NCI-H1092 (cell line): ENCODE measurements around the gene PAX2.

Experiments used
- DNase-seq: peaks from one replicate; lab custom pipeline; 2025; lab: John Stamatoyannopoulos, UW

The PAX2 gene

DNA sequence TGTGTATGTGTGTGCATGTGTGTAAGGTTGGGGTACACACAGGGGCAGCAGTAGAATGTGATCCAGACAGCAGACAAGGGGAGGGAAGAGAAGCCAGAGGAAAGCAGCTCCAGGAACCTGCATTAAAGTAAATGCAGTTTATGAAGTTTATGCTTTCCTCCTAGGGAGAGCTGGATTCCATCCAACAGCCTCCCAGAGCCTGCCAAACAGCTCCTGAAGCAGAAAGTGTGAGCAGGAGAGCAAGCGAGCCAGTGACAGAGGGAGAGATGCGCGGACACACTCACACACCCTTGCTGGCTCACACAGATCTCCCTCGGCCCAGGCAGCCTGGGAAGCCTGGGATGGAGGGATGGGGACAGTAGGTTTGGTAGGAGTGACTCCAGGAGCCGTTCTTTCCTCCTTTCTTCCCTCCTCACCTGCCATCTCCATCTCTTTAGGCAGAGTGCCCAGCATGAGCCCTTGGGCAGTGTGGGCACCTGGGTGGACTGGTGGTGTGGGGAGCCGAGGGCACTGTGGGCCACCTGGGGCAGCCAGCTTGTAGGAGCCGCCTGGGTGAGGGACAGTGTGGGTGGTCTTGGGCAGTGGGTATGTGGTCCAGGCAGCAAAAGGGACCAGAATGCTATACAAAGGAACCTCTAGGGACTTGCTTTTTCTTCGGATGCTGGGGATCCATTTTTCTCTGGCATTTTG is 46.1 kb downstream of the PAX2 start:
- no peak for DNase-seq

GRCh38 chr10:100792574-100792973 is 47.2 kb downstream of the PAX2 start:
- no peak for DNase-seq

GRCh38 chr10:100793055-100793454 is 47.7 kb downstream of the PAX2 start:
- no peak for DNase-seq

DNA sequence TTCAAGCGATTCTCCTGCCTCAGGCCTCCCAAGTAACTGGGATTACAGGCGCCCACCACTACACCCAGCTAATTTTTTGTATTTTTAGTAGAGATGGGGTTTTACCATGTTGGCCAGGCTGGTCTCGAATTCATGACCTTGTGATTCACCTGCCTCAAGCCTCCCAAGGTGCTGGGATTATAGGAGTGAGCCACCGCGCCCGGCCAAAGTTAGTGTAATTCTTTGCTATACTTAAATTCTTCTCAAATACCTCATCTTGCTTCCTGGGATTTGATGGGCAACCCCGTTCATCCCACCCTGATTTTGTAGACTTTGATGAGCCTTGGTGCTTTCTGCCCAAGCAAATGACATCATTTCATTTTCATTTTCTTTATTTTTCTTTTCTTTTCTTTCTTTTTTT is 54.5 kb downstream of the PAX2 start:
- DNase-seq = no peak

DNA sequence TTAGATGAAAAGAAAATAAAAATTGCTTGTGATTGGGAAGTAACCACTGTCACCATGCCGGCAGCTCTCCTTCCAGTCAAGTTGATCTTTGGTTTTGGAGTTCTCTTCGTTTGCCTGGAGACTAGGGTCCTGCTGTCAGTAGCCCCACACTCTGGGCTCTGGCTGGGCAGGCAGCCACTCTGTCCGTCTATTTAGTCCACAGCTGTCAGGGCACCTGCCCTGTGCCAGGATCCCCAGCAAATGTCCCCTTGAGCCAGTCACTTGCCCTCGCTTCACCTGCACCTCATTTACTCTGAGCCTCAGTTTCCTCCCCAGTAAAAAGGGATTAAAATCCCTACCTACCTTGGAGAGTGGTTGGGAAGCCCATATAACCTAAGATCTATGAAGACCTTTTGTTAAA is 55.5 kb downstream of the PAX2 start:
- DNase-seq = no peak

- DNase-seq = no peak
Measured at GRCh38 chr10:100802196-100802595, 56.8 kb downstream of the PAX2 start.

DNA sequence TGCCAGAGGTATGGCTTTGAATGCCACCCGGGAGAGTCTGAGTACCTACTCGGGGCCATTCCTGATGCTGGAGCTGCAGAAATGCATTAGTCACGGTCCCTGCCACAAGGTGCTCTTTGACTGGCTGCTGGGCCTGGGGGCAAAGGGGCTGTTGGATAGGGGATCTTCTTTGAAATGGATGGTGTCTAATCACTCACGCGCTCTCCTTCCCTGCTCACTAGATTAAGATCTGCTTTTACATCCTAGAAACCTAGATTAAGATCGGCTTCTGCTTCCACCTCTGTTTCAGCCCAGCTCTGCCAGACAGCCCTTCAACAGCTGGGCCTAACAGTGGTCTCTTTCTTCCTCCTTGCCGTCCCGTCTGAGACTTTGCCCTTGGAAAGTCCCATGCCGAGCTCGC is 57.2 kb downstream of the PAX2 start:
- no peak for DNase-seq

GRCh38 chr10:100803492-100803891 is 58.1 kb downstream of the PAX2 start:
- no peak for DNase-seq

- DNase-seq = no peak
Measured at GRCh38 chr10:100803908-100804307, 58.5 kb downstream of the PAX2 start.

GRCh38 chr10:100805543-100806355 is 60.4 kb downstream of the PAX2 start:
- DNase-seq = no peak

DNA sequence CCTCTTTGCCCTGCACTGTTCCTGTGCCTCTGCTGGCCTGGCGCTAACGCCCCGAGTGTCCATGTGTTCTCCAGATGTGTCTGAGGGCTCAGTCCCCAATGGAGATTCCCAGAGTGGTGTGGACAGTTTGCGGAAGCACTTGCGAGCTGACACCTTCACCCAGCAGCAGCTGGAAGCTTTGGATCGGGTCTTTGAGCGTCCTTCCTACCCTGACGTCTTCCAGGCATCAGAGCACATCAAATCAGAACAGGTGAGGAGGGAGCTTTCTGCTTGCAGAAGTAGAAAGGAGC is 60.9 kb downstream of the PAX2 start:
- DNase-seq = no peak

DNA sequence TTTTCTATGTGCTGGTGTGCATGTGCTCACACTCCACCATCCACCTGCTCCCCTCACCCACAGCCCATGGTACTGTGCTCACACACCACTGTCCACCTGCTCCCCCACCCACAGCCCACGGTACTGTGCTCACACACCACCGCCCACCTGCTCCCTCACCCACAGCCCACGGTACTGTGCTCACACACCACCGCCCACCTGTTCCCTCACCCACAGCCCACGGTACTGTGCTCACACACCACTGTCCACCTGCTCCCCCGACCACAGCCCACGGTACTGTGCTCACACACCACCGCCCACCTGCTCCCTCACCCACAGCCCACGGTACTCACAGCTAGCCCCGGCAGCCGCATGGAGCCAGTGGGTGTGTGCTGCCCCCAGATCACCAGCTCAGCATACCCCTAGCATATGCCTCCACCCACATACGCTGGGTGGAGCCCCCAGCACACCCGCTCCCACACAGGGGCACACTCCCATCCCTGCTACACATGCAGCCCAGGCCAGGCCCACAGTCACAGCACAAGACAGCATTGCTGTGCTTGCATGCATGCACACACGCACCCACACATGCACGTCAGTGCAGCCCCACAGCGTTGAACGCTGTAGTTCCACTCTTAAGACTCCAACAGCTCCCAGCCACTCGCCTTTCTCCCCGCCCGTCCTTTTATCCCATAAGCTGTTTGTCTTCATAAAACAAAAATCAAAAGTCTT is 62.0 kb downstream of the PAX2 start:
- no peak for DNase-seq

GRCh38 chr10:100808876-100809275 is 63.5 kb downstream of the PAX2 start:
- DNase-seq = no peak

GRCh38 chr10:100810091-100810834 is 64.9 kb downstream of the PAX2 start:
- no peak for DNase-seq

- no peak for DNase-seq
Measured at GRCh38 chr10:100810835-100811116, 65.4 kb downstream of the PAX2 start.

DNA sequence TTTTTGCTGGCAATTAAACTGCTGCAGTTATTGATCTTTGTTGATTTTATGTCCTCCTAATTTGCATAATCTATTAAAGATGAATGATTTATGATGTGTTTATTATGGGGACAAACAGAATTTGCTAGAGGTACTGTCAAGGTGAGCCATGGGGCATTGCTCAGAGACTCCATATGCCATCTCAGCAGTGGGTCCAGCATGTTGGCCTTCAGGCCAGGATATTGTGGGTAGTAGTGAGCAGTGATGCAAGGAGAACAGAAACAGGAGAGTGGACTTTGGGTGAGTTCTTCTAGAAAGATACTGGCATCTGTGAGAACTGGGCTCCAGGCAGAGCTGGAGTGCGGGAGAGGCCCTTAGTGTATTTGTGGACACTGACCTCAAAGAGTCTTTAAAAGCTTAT is 65.9 kb downstream of the PAX2 start:
- DNase-seq = no peak

DNA sequence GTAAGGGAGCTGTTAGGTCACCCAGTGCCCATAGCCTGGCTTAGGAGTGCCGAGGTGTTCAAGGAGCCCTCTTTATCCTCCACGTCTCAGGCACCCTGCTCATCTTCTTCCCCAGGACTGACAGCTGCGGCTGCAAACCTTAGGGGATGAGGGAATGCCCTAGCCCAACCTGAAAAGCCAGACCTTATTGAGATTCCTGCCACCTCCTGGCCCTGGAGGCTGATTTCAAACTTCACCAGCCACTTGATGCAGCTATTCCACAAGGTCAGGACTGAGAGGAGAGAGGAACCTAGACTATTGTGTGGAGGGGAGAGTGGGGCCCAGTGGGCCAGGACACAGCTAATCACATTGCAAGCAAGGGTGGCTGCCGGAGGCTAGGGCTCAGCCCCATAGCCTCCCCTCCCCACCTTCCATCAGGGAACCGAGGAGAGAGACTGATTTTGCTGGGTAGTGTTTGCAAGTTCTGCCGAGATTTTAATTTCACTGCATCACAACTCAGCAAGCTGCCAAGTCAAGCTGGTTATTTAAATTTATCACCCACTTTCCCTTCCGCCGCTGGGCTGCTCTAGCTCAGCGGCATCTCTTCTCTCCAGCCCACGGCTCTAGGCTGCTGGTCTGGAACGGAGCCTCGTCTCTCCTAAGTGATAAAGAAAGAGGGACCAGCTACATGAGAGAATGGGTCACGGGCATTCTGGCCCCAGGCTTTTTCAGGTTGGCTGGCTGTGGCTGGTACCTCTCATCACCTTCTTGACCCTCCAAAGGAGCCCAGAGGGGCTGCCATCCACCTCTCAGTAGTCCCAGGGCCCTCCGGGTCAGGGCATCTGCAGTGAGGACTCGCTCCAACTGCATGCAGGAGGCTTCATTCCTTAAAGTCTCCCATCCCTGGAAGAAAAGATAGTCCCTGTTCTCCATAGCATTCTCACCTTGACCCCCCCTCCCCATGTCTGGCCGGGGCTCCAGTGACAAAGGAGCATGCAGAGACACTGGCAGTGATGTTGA is 66.7 kb downstream of the PAX2 start:
- no peak for DNase-seq

DNA sequence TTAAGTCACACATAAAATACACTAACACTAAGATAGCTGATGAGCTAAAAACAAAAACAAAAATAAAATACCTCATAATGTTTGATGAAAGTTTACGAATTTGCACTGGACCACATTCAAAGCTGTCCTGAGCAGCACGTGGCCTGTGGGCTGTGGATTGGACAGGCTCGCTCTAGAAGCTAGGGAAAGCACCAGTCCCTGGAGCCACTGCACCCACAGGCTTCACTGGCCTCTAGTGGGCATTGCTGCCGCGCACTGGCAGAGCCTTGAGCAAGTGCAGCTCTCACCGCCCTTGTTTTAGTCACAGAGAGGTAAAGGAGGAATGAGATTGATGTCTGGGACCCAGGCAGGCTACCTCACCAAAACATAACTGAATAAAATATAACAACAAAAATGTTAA is 67.6 kb downstream of the PAX2 start:
- DNase-seq = no peak

DNA sequence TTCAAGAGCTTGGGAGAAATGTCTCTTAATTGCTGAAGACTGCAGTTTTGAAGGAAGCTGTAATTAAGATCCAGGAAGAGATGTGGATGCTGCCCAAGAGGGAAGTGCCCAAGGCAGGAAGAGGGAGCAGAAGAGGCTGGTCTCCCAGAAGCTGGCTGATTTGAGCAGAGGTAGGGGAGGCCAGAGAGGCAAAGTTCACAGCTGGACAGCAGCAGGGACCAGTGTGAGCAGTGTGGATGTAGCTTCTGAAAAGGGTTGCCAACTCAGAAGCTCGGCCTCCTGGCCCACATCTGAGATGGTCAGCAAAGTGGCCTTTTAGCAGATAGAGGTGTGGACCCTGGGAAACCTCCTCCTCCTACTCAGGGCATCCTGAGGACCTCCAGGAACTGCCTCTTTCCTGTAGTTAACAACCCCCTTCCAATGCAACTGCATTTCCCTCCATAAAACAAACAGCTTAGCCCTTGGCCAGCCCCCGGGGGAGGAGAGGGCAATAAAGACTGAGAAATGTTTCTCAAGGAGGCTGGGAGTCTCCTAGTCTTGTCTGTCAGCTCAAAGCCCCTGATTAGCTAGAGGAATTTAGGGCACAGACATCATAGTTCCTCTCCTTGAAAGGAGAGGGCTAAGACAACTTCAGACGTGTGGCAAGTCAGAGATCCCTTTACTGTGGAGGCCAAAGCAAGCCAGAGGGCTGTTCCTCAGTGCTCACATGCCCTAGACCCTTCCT is 69.5 kb downstream of the PAX2 start:
- no peak for DNase-seq

DNA sequence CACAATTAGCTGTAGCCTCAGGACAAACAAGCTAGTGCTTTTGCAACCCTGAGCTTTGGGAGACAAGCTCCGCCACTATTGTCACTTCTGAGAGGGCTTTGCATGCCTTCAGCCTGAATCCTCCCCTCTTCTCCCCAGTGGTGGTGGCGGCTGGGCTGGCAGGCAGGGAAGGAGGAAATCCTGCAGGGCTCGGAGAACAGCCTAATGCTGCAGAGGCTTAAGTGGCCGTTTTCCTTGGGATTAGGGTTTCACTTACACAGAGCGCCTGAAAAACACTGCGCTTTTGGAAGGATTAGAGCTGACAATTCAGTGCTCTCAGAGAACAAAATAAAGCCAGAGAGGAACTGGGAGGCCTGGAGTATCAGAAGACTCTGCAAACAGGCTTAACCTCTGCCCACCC is 71.3 kb downstream of the PAX2 start:
- no peak for DNase-seq

DNA sequence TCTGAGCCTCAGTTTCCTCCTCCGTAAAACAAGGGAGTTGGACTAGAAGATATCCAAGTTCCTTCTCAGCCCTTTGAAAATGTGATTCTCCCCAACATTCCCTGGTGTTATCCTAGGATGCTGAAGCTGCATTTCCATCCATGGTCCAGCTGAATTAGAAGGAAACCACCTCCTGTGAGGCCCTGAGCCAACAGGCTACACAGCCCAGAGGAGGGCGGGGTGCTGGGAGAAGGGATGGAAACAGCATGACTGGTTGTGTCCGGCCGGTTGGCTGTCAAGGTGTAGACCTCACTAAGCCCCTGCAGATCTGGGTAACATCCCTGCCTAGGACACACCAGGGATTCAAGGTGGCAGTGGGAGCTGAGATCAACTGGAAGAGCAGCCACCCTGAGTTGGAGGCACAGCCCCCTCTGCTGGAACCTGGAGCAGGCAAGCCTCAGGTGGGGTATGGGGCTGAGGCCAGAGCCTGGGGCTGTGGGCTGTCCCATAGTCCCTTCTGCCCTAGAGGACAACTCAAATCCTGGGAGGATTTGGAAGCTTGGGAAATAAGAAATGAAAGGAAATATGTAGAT is 72.0 kb downstream of the PAX2 start:
- DNase-seq = no peak
